Measurements from ENCODE around the gene PTGR2. TPM values are rescaled to one million over a fixed set of nuclear protein-coding genes. Genes with fewer than 3 reads are reported as not detected.
"Not testable (repeated sequence)": the region's sequence is repeated elsewhere in the genome, so short reads cannot be mapped to it uniquely, and the experiment has no call there.

Gene PTGR2
- total and polyA plus RNA-seq, 5 donors, result 31.3 to 38.3 (median 32.8) TPM

DNA sequence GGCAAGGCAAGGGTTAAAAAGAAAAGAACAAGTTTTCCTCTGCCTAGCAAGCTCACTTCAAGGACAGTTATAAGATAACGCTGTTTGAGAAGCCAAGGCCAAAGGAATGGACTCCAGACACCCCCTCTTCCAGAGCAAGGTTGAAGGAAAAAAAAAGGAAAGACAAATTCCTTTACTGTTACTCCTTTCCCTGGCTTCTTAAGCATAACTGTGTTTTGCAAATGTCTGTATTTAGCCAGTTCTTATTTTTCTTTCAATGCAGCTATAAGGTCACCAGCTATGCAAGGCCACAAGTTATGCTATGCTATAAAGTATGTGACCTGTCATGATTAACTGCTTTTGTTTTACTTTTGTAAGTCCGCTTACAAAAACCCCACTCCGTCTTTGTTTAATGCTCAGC is 61.6 kb downstream of the PTGR2 start:
- H3K27ac ChIP-seq (ENCODE audit: low read length), result no peak overlapping the region
- no peaks in the 10 kb centered on the region for H3K27me3 ChIP-seq (ENCODE audit: control insufficient read depth, insufficient read depth)
- H3K9me3 ChIP-seq (ENCODE audit: control insufficient read depth, low read length), result no peaks in the 10 kb centered on the region
- ATAC-seq, result no peak
- no peaks in the 10 kb centered on the region for H3K4me1 ChIP-seq (ENCODE audit: control insufficient read depth, insufficient read depth, low read length)
- intact Hi-C loops (cut with DNase I), result no loop called here
- no peak overlapping the region for H3K4me3 ChIP-seq (ENCODE audit: low read length)
- no peak for DNase-seq
- 70% methylated on average over 3 of the region's 3 CpGs for WGBS

DNA sequence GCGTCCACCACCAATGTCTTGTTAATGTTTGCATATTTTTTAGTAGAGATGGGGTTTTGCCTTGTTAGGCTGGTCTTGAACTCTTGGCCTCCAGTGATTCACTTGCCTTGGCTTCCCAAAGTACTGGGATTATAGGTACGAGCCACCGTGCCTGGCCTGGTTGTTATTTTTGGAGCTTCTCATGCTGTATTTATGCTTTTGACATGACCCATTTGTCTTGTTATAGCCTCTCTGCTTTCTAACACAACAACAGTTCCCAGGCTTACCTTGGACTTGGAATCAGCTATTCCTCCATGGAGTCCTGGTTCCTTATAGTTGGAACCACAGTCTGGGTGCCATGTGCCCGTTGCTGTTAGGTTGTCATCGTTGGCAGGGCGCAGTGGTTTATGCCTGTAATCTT is 64.7 kb downstream of the PTGR2 start:
- H3K27ac ChIP-seq (ENCODE audit: low read length), result no peak overlapping the region
- intact Hi-C loops (cut with DNase I), result no loop called here
- WGBS, result 78% methylated on average over 6 of the region's 6 CpGs
- H3K9me3 ChIP-seq (ENCODE audit: control insufficient read depth, low read length), result no peaks in the 10 kb centered on the region
- no peaks in the 10 kb centered on the region for H3K4me1 ChIP-seq (ENCODE audit: control insufficient read depth, insufficient read depth, low read length)
- no peaks in the 10 kb centered on the region for H3K27me3 ChIP-seq (ENCODE audit: control insufficient read depth, insufficient read depth)
- ATAC-seq (no peak), DNase-seq (no peak)
- H3K4me3 ChIP-seq (ENCODE audit: low read length), result no peak overlapping the region

DNA sequence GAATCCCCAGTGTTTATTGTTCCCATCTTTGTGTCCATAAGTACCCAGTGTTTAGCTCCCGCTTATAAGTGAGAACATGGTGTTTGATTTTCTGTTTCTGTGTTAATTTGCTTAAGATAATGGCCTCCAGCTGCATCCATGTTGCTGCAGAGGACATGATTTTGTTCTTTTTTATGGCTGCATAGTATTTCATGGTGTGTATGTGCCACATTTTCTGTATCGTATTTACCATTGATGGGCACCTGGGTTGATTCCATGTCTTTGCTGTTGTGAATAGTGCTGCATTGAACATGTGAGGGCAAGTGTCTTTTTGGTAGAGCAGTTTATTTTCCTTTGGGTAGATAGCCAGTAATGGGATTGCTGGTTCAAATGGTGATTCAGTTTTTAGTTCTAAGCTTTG is 67.8 kb downstream of the PTGR2 start:
- ATAC-seq; DNase-seq; H3K4me1 ChIP-seq (ENCODE audit: control insufficient read depth, insufficient read depth, low read length); H3K9me3 ChIP-seq (ENCODE audit: control insufficient read depth, low read length); H3K27me3 ChIP-seq (ENCODE audit: control insufficient read depth, insufficient read depth); H3K4me3 ChIP-seq (ENCODE audit: low read length); intact Hi-C loops (cut with DNase I); H3K27ac ChIP-seq (ENCODE audit: low read length): not testable (repeated sequence)
- 98% methylated on average over 2 of the region's 2 CpGs for WGBS

DNA sequence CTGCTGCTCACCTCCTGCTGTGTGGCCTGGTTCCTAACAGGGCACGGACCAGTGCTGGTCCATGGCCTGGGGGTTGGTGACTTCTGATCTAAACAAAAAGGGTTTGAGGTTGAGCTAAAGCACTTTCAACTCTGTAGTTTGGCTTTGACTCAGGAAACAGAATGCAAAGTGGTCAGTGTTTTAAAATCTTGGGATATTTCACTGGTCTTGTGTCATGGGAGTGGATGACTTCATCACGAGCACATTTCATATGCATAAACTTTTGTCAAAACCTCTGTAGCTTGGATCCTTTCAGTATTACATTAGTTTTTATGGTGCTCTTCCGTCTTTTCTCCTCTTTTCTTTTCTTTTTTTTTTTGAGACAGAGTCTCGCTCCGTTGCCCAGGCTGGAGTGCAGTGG is 72.7 kb downstream of the PTGR2 start:
- no peaks in the 10 kb centered on the region for H3K9me3 ChIP-seq (ENCODE audit: control insufficient read depth, low read length)
- H3K4me1 ChIP-seq (ENCODE audit: control insufficient read depth, insufficient read depth, low read length), result no peaks in the 10 kb centered on the region
- H3K4me3 ChIP-seq (ENCODE audit: low read length), result no peak overlapping the region
- DNase-seq (no peak), ATAC-seq (no peak)
- intact Hi-C loops (cut with DNase I), result no loop called here
- no peaks in the 10 kb centered on the region for H3K27me3 ChIP-seq (ENCODE audit: control insufficient read depth, insufficient read depth)
- H3K27ac ChIP-seq (ENCODE audit: low read length), result no peak overlapping the region
- 82% methylated on average over 5 of the region's 5 CpGs for WGBS

Other genes starting within 250 kb of the PTGR2 start
- not detected for gene ACOT6, start 239.3 kb upstream of the PTGR2 start, total RNA-seq
- not detected for gene ACOT6, start 239.3 kb upstream of the PTGR2 start, polyA plus RNA-seq
- 10 to 100 TPM; 15.9 to 19.9 (median 17.5) TPM for gene DNAL1, start 206.8 kb upstream of the PTGR2 start, total RNA-seq
- 5.3 TPM for gene DNAL1, start 206.8 kb upstream of the PTGR2 start, polyA plus RNA-seq
- gene PNMA1, start 137.4 kb upstream of the PTGR2 start, total RNA-seq, result 10 to 100 TPM; 25.6 to 36.3 (median 30.0) TPM
- gene PNMA1, start 137.4 kb upstream of the PTGR2 start, polyA plus RNA-seq, result 18.0 TPM
- gene ZNF410, start 35.0 kb downstream of the PTGR2 start, total RNA-seq, result 10 to 100 TPM; 16.3 to 30.4 (median 20.1) TPM
- 12.1 TPM for gene ZNF410, start 35.0 kb downstream of the PTGR2 start, polyA plus RNA-seq
- 1 to 10 TPM; 3.1 to 4.6 (median 3.5) TPM for gene FAM161B, start 98.3 kb downstream of the PTGR2 start, total RNA-seq
- 2.3 TPM for gene FAM161B, start 98.3 kb downstream of the PTGR2 start, polyA plus RNA-seq
- gene COQ6, start 98.5 kb downstream of the PTGR2 start, total RNA-seq, result 10 to 100 TPM; 29.2 to 34.3 (median 32.2) TPM
- gene COQ6, start 98.5 kb downstream of the PTGR2 start, polyA plus RNA-seq, result 43.4 TPM
- gene ENTPD5, start 167.5 kb downstream of the PTGR2 start, total RNA-seq, result 1 to 10 TPM; 7.6 to 8.7 (median 7.9) TPM
- gene ENTPD5, start 167.5 kb downstream of the PTGR2 start, polyA plus RNA-seq, result 5.7 TPM
- gene BBOF1, start 167.5 kb downstream of the PTGR2 start, total RNA-seq, result 1 to 10 TPM; 4.9 to 5.5 (median 5.3) TPM
- gene BBOF1, start 167.5 kb downstream of the PTGR2 start, polyA plus RNA-seq, result 4.5 TPM
- 10 to 100 TPM; 27.0 to 58.0 (median 31.9) TPM for gene ALDH6A1, start 232.6 kb downstream of the PTGR2 start, total RNA-seq
- 15.3 TPM for gene ALDH6A1, start 232.6 kb downstream of the PTGR2 start, polyA plus RNA-seq
- gene LIN52, start 233.1 kb downstream of the PTGR2 start, total RNA-seq, result 1 to 10 TPM; 7.1 to 9.2 (median 7.8) TPM
- gene LIN52, start 233.1 kb downstream of the PTGR2 start, polyA plus RNA-seq, result 5.5 TPM